ENCODE data around the gene BMERB1.
"Not testable (repeated sequence)": the region's sequence is repeated elsewhere in the genome, so short reads cannot be mapped to it uniquely, and the experiment has no call there.

Gene BMERB1

GRCh38 chr16:15606518-15607220 lies 172.3 kb downstream of the BMERB1 start:
- TF ChIP-seq CTCF (IDR thresholded peaks at IDR 0.05; ENCODE audit: insufficient read depth, low read length, missing control alignments) = no peak
- no peak for DNase-seq (ENCODE audit: low read depth, low spot score)
- ChIA-PET POLR2A (no interaction called here), CTCF (interaction anchor here (0.8 to 1.4 kb wide), 3 partner anchors 12 to 179 kb away, joined by 3 to 5 read pairs (median 4); no protein-coding TSS in a partner anchor)
- no peak overlapping the region for H3K4me3 ChIP-seq (ENCODE audit: low read depth, low read length)

- POLR2A ChIA-PET; DNase-seq (ENCODE audit: low read depth, low spot score); H3K4me3 ChIP-seq (ENCODE audit: low read depth, low read length): not testable (repeated sequence)
- CTCF ChIA-PET = interaction anchor here (0.8 to 1.4 kb wide), 2 partner anchors 11 to 180 kb away, joined by 4 to 5 read pairs; no protein-coding TSS in a partner anchor
Measured at GRCh38 chr16:15607221-15607699, 172.9 kb downstream of the BMERB1 start.

- no peak for TF ChIP-seq CTCF (IDR thresholded peaks at IDR 0.05; ENCODE audit: insufficient read depth, low read length, missing control alignments)
- no peak for DNase-seq (ENCODE audit: low read depth, low spot score)
- ChIA-PET CTCF (interaction anchor here (0.8 to 1.5 kb wide), 3 partner anchors 11 to 180 kb away, joined by 4 to 5 read pairs (median 5); no protein-coding TSS in a partner anchor), POLR2A (no interaction called here)
- no peak overlapping the region for H3K4me3 ChIP-seq (ENCODE audit: low read depth, low read length)
Measured at GRCh38 chr16:15607700-15608396, 173.5 kb downstream of the BMERB1 start.

GRCh38 chr16:15608398-15609285 lies 174.3 kb downstream of the BMERB1 start:
- CTCF ChIA-PET = interaction anchor here (1.5 kb wide), 1 partner anchor 13 kb away, joined by 5 read pairs; no protein-coding TSS in a partner anchor
- H3K4me3 ChIP-seq (ENCODE audit: low read depth, low read length) = no peak overlapping the region
- no peak for DNase-seq (ENCODE audit: low read depth, low spot score)
- POLR2A ChIA-PET = no interaction called here
- TF ChIP-seq CTCF (IDR thresholded peaks at IDR 0.05; ENCODE audit: insufficient read depth, low read length, missing control alignments) = no peak

GRCh38 chr16:15609286-15609649 lies 174.9 kb downstream of the BMERB1 start:
- no peak overlapping the region for H3K4me3 ChIP-seq (ENCODE audit: low read depth, low read length)
- no peak for TF ChIP-seq CTCF (IDR thresholded peaks at IDR 0.05; ENCODE audit: insufficient read depth, low read length, missing control alignments)
- POLR2A ChIA-PET = no interaction called here
- CTCF ChIA-PET = interaction anchor here (1.5 kb wide), 1 partner anchor 13 kb away, joined by 5 read pairs; no protein-coding TSS in a partner anchor
- DNase-seq (ENCODE audit: low read depth, low spot score) = no peak

- TF ChIP-seq CTCF (IDR thresholded peaks at IDR 0.05; ENCODE audit: insufficient read depth, low read length, missing control alignments) = no peak
- ChIA-PET POLR2A (no interaction called here), CTCF (interaction anchor here (0.8 kb wide), 1 partner anchor 18 kb away, joined by 4 read pairs; no protein-coding TSS in a partner anchor)
- DNase-seq (ENCODE audit: low read depth, low spot score) = no peak
- H3K4me3 ChIP-seq (ENCODE audit: low read depth, low read length) = no peak overlapping the region
Measured at GRCh38 chr16:15610369-15610871, 176.0 kb downstream of the BMERB1 start.
